Psoas muscle (tissue), 8 donors: ENCODE results near the gene DAB1. TPM values are rescaled to one million over a fixed set of nuclear protein-coding genes. Genes with fewer than 3 reads are reported as not detected.
"Not testable (repeated sequence)": the region's sequence is repeated elsewhere in the genome, so short reads cannot be mapped to it uniquely, and the experiment has no call there.

ENCODE experiments used
- ATAC-seq, 4 donors: fragments of 200-7000 bp; cut with Tn5 transposase; one replicate each; pipeline ENCODE4 v1.9.1; 2020; ENCODE audit warnings: moderate library complexity in 3 of 4, mild to moderate bottlenecking in 2 of 4
- DNase-seq, 2 donors: peaks; one replicate each; pipeline ENCODE4 v3.0.0-alpha.2; 2020
- H3K27ac ChIP-seq: fragments of 200-600 bp; one replicate; pipeline ENCODE4 v1.8.0; 2022
- H3K27me3 ChIP-seq, 3 donors: fragments of 200-600 bp in 1 of 3; one replicate each; pipeline versions ENCODE4 v1.6.1 to v1.8.0; 2013 to 2022; ENCODE audit warnings: low read length in 2 of 3, mild to moderate bottlenecking in 2 of 3, moderate library complexity in 1 of 3; ENCODE audit not compliant: insufficient read depth in 3 of 3
- H3K36me3 ChIP-seq, 2 donors: fragments of 200-600 bp in 1 of 2; one replicate each; pipeline versions ENCODE4 v1.6.1 to v1.8.0; 2013 to 2022; ENCODE audit warnings: low read depth in 1 of 2, mild to moderate bottlenecking in 1 of 2, moderate library complexity in 1 of 2; ENCODE audit not compliant: insufficient read depth in 1 of 2
- H3K4me1 ChIP-seq: fragments of 200-600 bp; one replicate; pipeline ENCODE4 v1.8.0; 2022
- H3K4me3 ChIP-seq: fragments of 200-600 bp; one replicate; pipeline ENCODE4 v1.8.0; 2022; ENCODE audit warnings: mild to moderate bottlenecking
- H3K9me3 ChIP-seq: fragments of 200-600 bp; one replicate; pipeline ENCODE4 v1.8.0; 2022
- WGBS, 3 donors: extraction: QIAGEN DNeasy Blood & Tissue Kit; methylation state at CpG; one replicate each; pipeline versions ENCODE4 v1.1.6 to v1.1.7; 2013; 5-methylcytosine and 5-hydroxymethylcytosine counted together
- intact Hi-C, 2 donors: fragments of 100-400 bp; cut with DNase I; formaldehyde crosslinking; loops; one replicate each; pipeline versions ENCODE4 v1.11.0 to v1.14.2; 2022
- polyA plus RNA-seq, 3 donors: library from polyadenylated mRNA; stranded (reverse); fragments of 200-250 nt; gene quantifications; one replicate each; pipeline ENCODE4 v1.2.3, GENCODE V29; 2013
- total RNA-seq, 4 donors: library from RNA; stranded (reverse); fragmentation: NEBNext Ultra II Directional in 2 of 4; extraction: Animal tissue kit (Norgen Biotek cat#: 25700) in 2 of 4; gene quantifications; one replicate each; pipeline versions ENCODE4 v1.2.1 to v1.2.4, GENCODE V29; 2021 to 2023
- TF ChIP-seq, protein P1 (sequence below): fragments of 200-600 bp; IDR thresholded peaks from one replicate; pipeline ENCODE4 v1.8.0; 2022; ENCODE audit warnings: antibody characterized with exemption
- donor health status: healthy with polysubstance abuse.
- donor health status: DM: no; HTN: no; CAD: no; lungs with moderate emphysema.
- donor health status: Bipolar disorder and iron deficiency.
- donor health status: healthy.
- donor health status: DM: yes; HTN: yes; CAD: no.
- donor health status: DM: no; HTN: no; CAD: no.
- donor health status: DM: no; HTN: no; CAD: no.
- donor health status: DM: yes; HTN: yes; CAD: no.

DAB1 gene
- total and polyA plus RNA-seq, 7 donors, result 0.04 to 0.28 (median 0.09) TPM; not detected in 1

DNA sequence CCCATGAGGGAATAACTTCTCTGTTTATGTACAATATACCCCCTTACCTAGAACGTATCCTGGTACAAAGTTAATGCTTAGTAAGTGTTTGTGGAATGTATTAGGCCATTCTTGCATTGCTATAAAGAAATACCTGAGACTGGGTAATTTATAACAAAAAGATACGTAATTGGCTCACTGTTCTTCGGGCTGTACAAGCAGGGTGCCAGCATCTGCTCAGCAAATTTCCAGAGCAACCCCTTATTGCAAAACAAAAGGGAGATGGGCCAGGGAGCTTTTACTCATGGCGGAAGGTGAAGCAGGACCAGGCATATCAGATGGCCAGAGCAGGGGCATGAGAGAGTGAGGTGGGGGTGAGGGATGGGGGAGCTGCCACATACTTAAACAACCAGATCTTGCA is 334.6 kb downstream of the DAB1 start:
- Histone ChIP-seq H3K9me3 (no peaks in the 10 kb centered on the region), H3K4me3 (no peak overlapping the region), H3K27ac (no peak overlapping the region), H3K36me3 (no peaks in the 10 kb centered on the region), H3K27me3 (peaks cover 0 to 2% (median 0%) of the 10 kb centered on the region in 3 donors), H3K4me1 (no peaks in the 10 kb centered on the region)
- TF ChIP-seq, protein P1, sequence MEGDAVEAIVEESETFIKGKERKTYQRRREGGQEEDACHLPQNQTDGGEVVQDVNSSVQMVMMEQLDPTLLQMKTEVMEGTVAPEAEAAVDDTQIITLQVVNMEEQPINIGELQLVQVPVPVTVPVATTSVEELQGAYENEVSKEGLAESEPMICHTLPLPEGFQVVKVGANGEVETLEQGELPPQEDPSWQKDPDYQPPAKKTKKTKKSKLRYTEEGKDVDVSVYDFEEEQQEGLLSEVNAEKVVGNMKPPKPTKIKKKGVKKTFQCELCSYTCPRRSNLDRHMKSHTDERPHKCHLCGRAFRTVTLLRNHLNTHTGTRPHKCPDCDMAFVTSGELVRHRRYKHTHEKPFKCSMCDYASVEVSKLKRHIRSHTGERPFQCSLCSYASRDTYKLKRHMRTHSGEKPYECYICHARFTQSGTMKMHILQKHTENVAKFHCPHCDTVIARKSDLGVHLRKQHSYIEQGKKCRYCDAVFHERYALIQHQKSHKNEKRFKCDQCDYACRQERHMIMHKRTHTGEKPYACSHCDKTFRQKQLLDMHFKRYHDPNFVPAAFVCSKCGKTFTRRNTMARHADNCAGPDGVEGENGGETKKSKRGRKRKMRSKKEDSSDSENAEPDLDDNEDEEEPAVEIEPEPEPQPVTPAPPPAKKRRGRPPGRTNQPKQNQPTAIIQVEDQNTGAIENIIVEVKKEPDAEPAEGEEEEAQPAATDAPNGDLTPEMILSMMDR, result no peak
- intact Hi-C loops, result no loop called here
- 71 to 84% (median 81%) methylated on average over 4 of the region's 4 CpGs for WGBS, 3 donors
- DNase-seq (no peak), ATAC-seq (no peak)

DNA sequence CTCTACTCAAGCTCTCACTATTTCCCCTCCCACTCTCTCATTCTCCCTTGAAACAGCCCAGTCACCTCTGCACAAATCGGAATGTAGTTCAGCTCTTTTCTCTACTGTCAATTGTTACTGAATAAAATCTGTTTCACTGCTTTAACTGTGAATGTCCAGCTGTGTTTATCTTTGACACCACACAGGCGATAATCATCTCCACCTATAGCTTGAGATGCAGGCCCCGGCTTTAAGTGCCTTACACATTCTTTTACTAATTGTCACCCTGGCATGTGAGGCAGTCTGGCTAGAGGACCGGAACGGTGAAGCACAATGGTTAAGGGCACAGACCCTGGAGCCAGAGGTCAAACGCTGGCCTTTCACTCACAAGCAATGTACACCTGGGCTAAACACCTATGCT is 335.2 kb downstream of the DAB1 start:
- intact Hi-C loops, result no loop called here
- Histone ChIP-seq H3K4me1 (no peaks in the 10 kb centered on the region), H3K9me3 (no peaks in the 10 kb centered on the region), H3K27ac (no peak overlapping the region), H3K4me3 (no peak overlapping the region), H3K27me3 (peaks cover 0 to 2% (median 0%) of the 10 kb centered on the region in 3 donors), H3K36me3 (no peaks in the 10 kb centered on the region)
- TF ChIP-seq, protein P1, result no peak
- ATAC-seq (no peak), DNase-seq (no peak)
- 75 to 82% (median 76%) methylated on average over 6 of the region's 6 CpGs for WGBS, 3 donors

GRCh38 chr1:57087660-57088059 is 336.2 kb downstream of the DAB1 start:
- H3K27me3 ChIP-seq, H3K9me3 ChIP-seq, DNase-seq, H3K4me3 ChIP-seq, H3K27ac ChIP-seq, H3K4me1 ChIP-seq, H3K36me3 ChIP-seq, intact Hi-C loops: not testable (repeated sequence)
- ATAC-seq, result peak; percentile 49 to 88 (median 72)
- 50 to 74% (median 51%) methylated on average over 1 to 2 of the region's 3 CpGs for WGBS, 3 donors

- DNase-seq, result no peak
Measured at GRCh38 chr1:57086154-57086553, 337.7 kb downstream of the DAB1 start.

GRCh38 chr1:57084701-57085100 is 339.2 kb downstream of the DAB1 start:
- H3K27me3 ChIP-seq, result peaks cover 0 to 2% (median 0%) of the 10 kb centered on the region in 3 donors
- ATAC-seq (no peak), DNase-seq (no peak)
- TF ChIP-seq, protein P1, result no peak
- H3K27ac ChIP-seq, result no peak overlapping the region
- H3K4me1 ChIP-seq, result no peaks in the 10 kb centered on the region
- no peaks in the 10 kb centered on the region for H3K36me3 ChIP-seq
- WGBS, 3 donors, result 73 to 87% (median 84%) methylated on average over 2 of the region's 2 CpGs
- H3K9me3 ChIP-seq, result no peaks in the 10 kb centered on the region
- H3K4me3 ChIP-seq, result no peak overlapping the region
- intact Hi-C loops, result no loop called here

More at GRCh38 chr1:57086154-57086553, 337.7 kb downstream of the DAB1 start:
- intact Hi-C loops, result no loop called here
- H3K36me3 ChIP-seq, result no peaks in the 10 kb centered on the region
- H3K27me3 ChIP-seq, result peaks cover 0 to 2% (median 0%) of the 10 kb centered on the region in 3 donors
- no peak for ATAC-seq
- H3K4me3 ChIP-seq, result no peak overlapping the region
- TF ChIP-seq, protein P1, result no peak
- H3K9me3 ChIP-seq, result no peaks in the 10 kb centered on the region
- no peaks in the 10 kb centered on the region for H3K4me1 ChIP-seq
- WGBS, 3 donors, result 36 to 38% (median 36%) methylated on average over 6 of the region's 6 CpGs
- no peak overlapping the region for H3K27ac ChIP-seq
